ENCODE results near the gene NPAS2.

NPAS2 gene

GRCh38 chr2:101011152-101011551 is 191.2 kb downstream of the NPAS2 start:
- no peaks in the 10 kb centered on the region for H3K9me3 ChIP-seq (ENCODE audit: control insufficient read depth in 5 of 5, low read length in 5 of 5)
- peaks cover 15 to 54% (median 39%) of the 10 kb centered on the region in 5 donors for H3K36me3 ChIP-seq (ENCODE audit: control insufficient read depth in 5 of 5, insufficient read depth in 5 of 5, low read length in 5 of 5)
- H3K27me3 ChIP-seq (ENCODE audit: control insufficient read depth in 5 of 5, insufficient read depth in 4 of 5, low read length in 5 of 5): no peaks in the 10 kb centered on the region
- H3K4me1 ChIP-seq (ENCODE audit: control insufficient read depth in 5 of 5, insufficient read depth in 5 of 5, low read length in 5 of 5): no peaks in the 10 kb centered on the region
- no peak overlapping the region for H3K9ac ChIP-seq (ENCODE audit: low read length in 5 of 5)
- no peak overlapping the region for H3K27ac ChIP-seq (ENCODE audit: low read depth, low read length)
- H3K4me3 ChIP-seq (ENCODE audit: low read depth in 1 of 5, low read length in 5 of 5): no peak overlapping the region

DNA sequence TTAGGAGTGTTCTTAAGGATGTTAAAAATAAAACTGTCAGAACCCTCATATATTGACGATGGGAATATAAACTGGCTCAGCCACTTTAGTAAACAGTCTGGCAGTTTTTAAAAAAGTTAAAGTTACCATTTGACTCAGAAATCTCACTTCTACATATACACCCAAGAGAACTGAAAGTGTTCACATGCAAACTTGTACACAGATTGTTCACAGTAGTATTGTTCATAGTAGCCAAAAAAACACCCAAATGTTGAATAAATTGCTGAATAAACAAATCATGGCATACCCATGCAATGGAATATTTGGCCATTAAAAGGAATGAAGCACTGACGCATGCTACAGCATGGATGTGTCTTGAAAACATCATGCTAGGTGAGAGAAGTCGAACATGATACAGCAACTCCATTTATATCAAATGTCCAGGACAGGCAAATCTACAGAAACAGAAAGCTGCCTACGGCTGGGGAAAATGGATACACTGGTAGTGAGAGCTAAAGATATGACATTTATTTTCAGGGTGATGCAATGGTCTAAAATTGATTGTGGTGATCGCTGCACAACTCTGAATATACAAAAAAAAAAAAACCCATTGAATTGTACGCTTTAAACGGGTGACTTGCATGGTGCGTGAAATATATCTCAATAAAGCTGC is 192.2 kb downstream of the NPAS2 start:
- Histone ChIP-seq H3K36me3 (ENCODE audit: control insufficient read depth in 5 of 5, insufficient read depth in 5 of 5, low read length in 5 of 5) (peaks cover 7 to 44% (median 29%) of the 10 kb centered on the region in 5 donors), H3K4me1 (ENCODE audit: control insufficient read depth in 5 of 5, insufficient read depth in 5 of 5, low read length in 5 of 5) (no peaks in the 10 kb centered on the region)

DNA sequence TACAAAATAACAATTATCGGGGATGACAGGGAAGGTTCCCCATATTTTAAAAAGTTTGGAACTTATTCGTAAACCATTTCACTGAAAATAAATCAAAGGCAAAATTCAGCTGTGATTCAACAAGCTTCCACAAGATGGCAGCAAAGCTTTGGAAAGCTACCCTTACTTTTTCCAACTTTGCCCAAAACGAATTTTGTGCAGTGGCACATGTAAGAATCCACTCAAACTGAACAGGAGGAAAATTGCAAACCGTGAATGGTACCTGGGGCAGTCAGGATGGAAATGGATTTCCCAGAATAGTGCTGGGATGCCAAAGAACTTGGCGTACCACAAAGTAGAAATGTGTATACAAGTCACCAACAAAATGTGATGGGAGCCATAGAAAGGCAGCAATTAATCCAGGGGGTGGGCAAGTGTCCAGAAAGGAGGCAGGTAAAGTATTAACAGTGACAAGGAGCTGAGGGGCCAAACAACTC is 192.8 kb downstream of the NPAS2 start:
- no peak overlapping the region for H3K27ac ChIP-seq (ENCODE audit: low read depth, low read length)
- no peaks in the 10 kb centered on the region for H3K4me1 ChIP-seq (ENCODE audit: control insufficient read depth in 5 of 5, insufficient read depth in 5 of 5, low read length in 5 of 5)
- no peak overlapping the region for H3K9ac ChIP-seq (ENCODE audit: low read length in 5 of 5)
- no peaks in the 10 kb centered on the region for H3K9me3 ChIP-seq (ENCODE audit: control insufficient read depth in 5 of 5, low read length in 5 of 5)
- no peaks in the 10 kb centered on the region for H3K27me3 ChIP-seq (ENCODE audit: control insufficient read depth in 5 of 5, insufficient read depth in 4 of 5, low read length in 5 of 5)
- no peak overlapping the region for H3K4me3 ChIP-seq (ENCODE audit: low read depth in 1 of 5, low read length in 5 of 5)
- peaks cover 5 to 38% (median 23%) of the 10 kb centered on the region in 5 donors for H3K36me3 ChIP-seq (ENCODE audit: control insufficient read depth in 5 of 5, insufficient read depth in 5 of 5, low read length in 5 of 5)

More for the DNA sequence above, 192.2 kb downstream of the NPAS2 start:
- no peak overlapping the region for H3K27ac ChIP-seq (ENCODE audit: low read depth, low read length)
- H3K9ac ChIP-seq (ENCODE audit: low read length in 5 of 5): no peak overlapping the region
- H3K9me3 ChIP-seq (ENCODE audit: control insufficient read depth in 5 of 5, low read length in 5 of 5): no peaks in the 10 kb centered on the region
- H3K4me3 ChIP-seq (ENCODE audit: low read depth in 1 of 5, low read length in 5 of 5): no peak overlapping the region
- no peaks in the 10 kb centered on the region for H3K27me3 ChIP-seq (ENCODE audit: control insufficient read depth in 5 of 5, insufficient read depth in 4 of 5, low read length in 5 of 5)

GRCh38 chr2:101014264-101014857 is 194.4 kb downstream of the NPAS2 start:
- H3K9me3 ChIP-seq (ENCODE audit: control insufficient read depth in 5 of 5, low read length in 5 of 5): no peaks in the 10 kb centered on the region
- no peak overlapping the region for H3K9ac ChIP-seq (ENCODE audit: low read length in 5 of 5)
- no peaks in the 10 kb centered on the region for H3K4me1 ChIP-seq (ENCODE audit: control insufficient read depth in 5 of 5, insufficient read depth in 5 of 5, low read length in 5 of 5)
- H3K27ac ChIP-seq (ENCODE audit: low read depth, low read length): no peak overlapping the region
- no peaks in the 10 kb centered on the region for H3K27me3 ChIP-seq (ENCODE audit: control insufficient read depth in 5 of 5, insufficient read depth in 4 of 5, low read length in 5 of 5)
- no peak overlapping the region for H3K4me3 ChIP-seq (ENCODE audit: low read depth in 1 of 5, low read length in 5 of 5)
- H3K36me3 ChIP-seq (ENCODE audit: control insufficient read depth in 5 of 5, insufficient read depth in 5 of 5, low read length in 5 of 5): peaks cover 7 to 29% (median 21%) of the 10 kb centered on the region in 5 donors

DNA sequence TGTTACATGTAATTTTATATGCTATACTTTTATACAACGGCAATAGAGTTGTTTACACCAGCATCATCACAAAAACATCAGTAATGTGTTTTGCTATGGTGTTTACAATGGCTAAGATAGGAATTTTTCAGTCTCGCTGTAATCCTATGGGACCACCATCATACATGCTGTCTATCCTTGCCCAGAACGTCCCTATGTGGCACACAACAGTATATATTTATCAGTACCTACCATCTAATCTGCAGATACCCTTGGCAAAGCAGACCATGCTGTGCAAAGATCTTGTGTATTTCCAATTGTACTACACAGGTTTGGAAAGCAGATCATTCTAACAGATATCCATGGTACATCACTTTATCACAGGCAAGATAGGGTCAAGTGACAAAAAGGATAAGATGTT is 197.4 kb downstream of the NPAS2 start:
- Histone ChIP-seq H3K36me3 (ENCODE audit: control insufficient read depth in 5 of 5, insufficient read depth in 5 of 5, low read length in 5 of 5) (peaks cover 3 to 28% (median 25%) of the 10 kb centered on the region in 5 donors), H3K4me3 (ENCODE audit: low read depth in 1 of 5, low read length in 5 of 5) (no peak overlapping the region), H3K9ac (ENCODE audit: low read length in 5 of 5) (no peak overlapping the region), H3K4me1 (ENCODE audit: control insufficient read depth in 5 of 5, insufficient read depth in 5 of 5, low read length in 5 of 5) (no peaks in the 10 kb centered on the region), H3K27me3 (ENCODE audit: control insufficient read depth in 5 of 5, insufficient read depth in 4 of 5, low read length in 5 of 5) (no peaks in the 10 kb centered on the region), H3K9me3 (ENCODE audit: control insufficient read depth in 5 of 5, low read length in 5 of 5) (no peaks in the 10 kb centered on the region), H3K27ac (ENCODE audit: low read depth, low read length) (no peak overlapping the region)

DNA sequence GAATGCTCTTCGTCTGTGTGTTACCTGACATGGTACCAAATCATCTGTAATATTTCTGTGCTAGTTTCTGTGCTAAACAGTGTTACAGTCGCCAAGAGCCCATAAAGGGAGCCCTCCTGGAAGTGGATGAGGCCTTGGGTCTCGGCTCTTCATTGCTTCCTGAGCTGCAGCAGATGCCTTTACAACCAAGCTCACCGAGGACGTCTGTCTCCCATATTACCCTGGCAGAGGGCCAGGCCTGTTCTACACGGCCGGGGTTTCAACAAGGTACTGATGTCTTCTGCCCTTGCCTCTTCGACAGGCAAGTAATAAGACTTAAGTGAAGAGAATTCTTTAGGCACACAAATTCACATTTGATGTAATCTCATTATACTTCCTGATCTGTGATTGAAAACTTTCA is 199.0 kb downstream of the NPAS2 start:
- no peaks in the 10 kb centered on the region for H3K27me3 ChIP-seq (ENCODE audit: control insufficient read depth in 5 of 5, insufficient read depth in 4 of 5, low read length in 5 of 5)
- H3K27ac ChIP-seq (ENCODE audit: low read depth, low read length): no peak overlapping the region
- H3K9me3 ChIP-seq (ENCODE audit: control insufficient read depth in 5 of 5, low read length in 5 of 5): no peaks in the 10 kb centered on the region
- peaks cover 4 to 25% (median 25%) of the 10 kb centered on the region in 5 donors for H3K36me3 ChIP-seq (ENCODE audit: control insufficient read depth in 5 of 5, insufficient read depth in 5 of 5, low read length in 5 of 5)
- H3K4me1 ChIP-seq (ENCODE audit: control insufficient read depth in 5 of 5, insufficient read depth in 5 of 5, low read length in 5 of 5): no peaks in the 10 kb centered on the region
- no peak overlapping the region for H3K4me3 ChIP-seq (ENCODE audit: low read depth in 1 of 5, low read length in 5 of 5)
- H3K9ac ChIP-seq (ENCODE audit: low read length in 5 of 5): no peak overlapping the region

- Histone ChIP-seq H3K27me3 (ENCODE audit: control insufficient read depth in 5 of 5, insufficient read depth in 4 of 5, low read length in 5 of 5) (no peaks in the 10 kb centered on the region), H3K9me3 (ENCODE audit: control insufficient read depth in 5 of 5, low read length in 5 of 5) (no peaks in the 10 kb centered on the region), H3K9ac (ENCODE audit: low read length in 5 of 5) (no peak overlapping the region), H3K36me3 (ENCODE audit: control insufficient read depth in 5 of 5, insufficient read depth in 5 of 5, low read length in 5 of 5) (peaks cover 6 to 40% (median 27%) of the 10 kb centered on the region in 5 donors), H3K27ac (ENCODE audit: low read depth, low read length) (no peak overlapping the region), H3K4me3 (ENCODE audit: low read depth in 1 of 5, low read length in 5 of 5) (no peak overlapping the region), H3K4me1 (ENCODE audit: control insufficient read depth in 5 of 5, insufficient read depth in 5 of 5, low read length in 5 of 5) (peaks cover 0 to 8% (median 0%) of the 10 kb centered on the region in 5 donors)
These were observed 202.3 kb downstream of the NPAS2 start for GRCh38 chr2:101022221-101022620.

- H3K4me1 ChIP-seq (ENCODE audit: control insufficient read depth in 5 of 5, insufficient read depth in 5 of 5, low read length in 5 of 5): peaks cover 0 to 8% (median 0%) of the 10 kb centered on the region in 5 donors
- no peaks in the 10 kb centered on the region for H3K27me3 ChIP-seq (ENCODE audit: control insufficient read depth in 5 of 5, insufficient read depth in 4 of 5, low read length in 5 of 5)
- no peak overlapping the region for H3K9ac ChIP-seq (ENCODE audit: low read length in 5 of 5)
- peaks cover 3 to 50% (median 32%) of the 10 kb centered on the region in 5 donors for H3K36me3 ChIP-seq (ENCODE audit: control insufficient read depth in 5 of 5, insufficient read depth in 5 of 5, low read length in 5 of 5)
- H3K27ac ChIP-seq (ENCODE audit: low read depth, low read length): no peak overlapping the region
- H3K4me3 ChIP-seq (ENCODE audit: low read depth in 1 of 5, low read length in 5 of 5): no peak overlapping the region
- no peaks in the 10 kb centered on the region for H3K9me3 ChIP-seq (ENCODE audit: control insufficient read depth in 5 of 5, low read length in 5 of 5)
These were observed 203.6 kb downstream of the NPAS2 start for GRCh38 chr2:101023327-101024107.

- H3K4me3 ChIP-seq (ENCODE audit: low read depth in 1 of 5, low read length in 5 of 5): no peak overlapping the region
- no peak overlapping the region for H3K9ac ChIP-seq (ENCODE audit: low read length in 5 of 5)
- peaks cover 3 to 54% (median 29%) of the 10 kb centered on the region in 5 donors for H3K36me3 ChIP-seq (ENCODE audit: control insufficient read depth in 5 of 5, insufficient read depth in 5 of 5, low read length in 5 of 5)
- no peak overlapping the region for H3K27ac ChIP-seq (ENCODE audit: low read depth, low read length)
- H3K9me3 ChIP-seq (ENCODE audit: control insufficient read depth in 5 of 5, low read length in 5 of 5): no peaks in the 10 kb centered on the region
- H3K27me3 ChIP-seq (ENCODE audit: control insufficient read depth in 5 of 5, insufficient read depth in 4 of 5, low read length in 5 of 5): no peaks in the 10 kb centered on the region
- peaks cover 0 to 8% (median 0%) of the 10 kb centered on the region in 5 donors for H3K4me1 ChIP-seq (ENCODE audit: control insufficient read depth in 5 of 5, insufficient read depth in 5 of 5, low read length in 5 of 5)
These were observed 205.6 kb downstream of the NPAS2 start for GRCh38 chr2:101025561-101025960.

DNA sequence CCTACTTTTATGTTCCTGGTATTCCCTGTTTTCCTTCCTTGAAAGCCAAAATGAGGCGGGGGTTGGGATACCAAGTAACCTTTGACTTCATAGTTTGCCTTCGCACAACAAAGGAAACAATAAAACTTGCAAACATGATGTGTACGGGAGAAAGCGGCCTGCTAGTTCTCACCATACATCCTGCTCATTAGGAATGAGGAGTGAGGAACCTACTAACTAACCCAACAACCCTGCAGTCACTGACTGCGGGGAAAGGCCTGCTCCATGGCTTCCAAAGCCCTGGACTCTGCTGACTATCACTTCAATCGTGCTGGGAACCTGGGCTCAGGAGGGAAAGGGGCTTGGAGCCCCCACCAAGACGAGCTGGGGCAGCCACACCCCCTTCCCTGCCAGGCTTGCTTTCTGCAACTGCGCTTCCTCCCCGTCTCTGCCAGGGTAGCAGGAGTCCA is 206.3 kb downstream of the NPAS2 start:
- Histone ChIP-seq H3K27ac (ENCODE audit: low read depth, low read length) (no peak overlapping the region), H3K9ac (ENCODE audit: low read length in 5 of 5) (no peak overlapping the region)

More for the DNA sequence above, 206.3 kb downstream of the NPAS2 start:
- Histone ChIP-seq H3K27me3 (ENCODE audit: control insufficient read depth in 5 of 5, insufficient read depth in 4 of 5, low read length in 5 of 5) (no peaks in the 10 kb centered on the region), H3K4me3 (ENCODE audit: low read depth in 1 of 5, low read length in 5 of 5) (no peak overlapping the region), H3K4me1 (ENCODE audit: control insufficient read depth in 5 of 5, insufficient read depth in 5 of 5, low read length in 5 of 5) (peaks cover 0 to 8% (median 0%) of the 10 kb centered on the region in 5 donors), H3K36me3 (ENCODE audit: control insufficient read depth in 5 of 5, insufficient read depth in 5 of 5, low read length in 5 of 5) (peaks cover 3 to 54% (median 29%) of the 10 kb centered on the region in 5 donors), H3K9me3 (ENCODE audit: control insufficient read depth in 5 of 5, low read length in 5 of 5) (no peaks in the 10 kb centered on the region)

Data from subcutaneous abdominal adipose tissue (tissue), 5 donors.